OCI-LY1 (cell line): ENCODE results near the gene FHIT.

Experiments
- H2AFZ ChIP-seq: fragments of 200-600 bp; sonication (generic), shearing (Covaris generic); 2 replicates; pipeline ENCODE4 v1.6.0; 2014; ENCODE audit warnings: antibody characterized with exemption, mild to moderate bottlenecking, low read length
- H3F3A ChIP-seq: fragments of 200-600 bp; sonication (generic), shearing (Covaris generic); 2 replicates; pipeline ENCODE4 v1.6.0; 2014; ENCODE audit warnings: mild to moderate bottlenecking, antibody characterized with exemption, low read length, moderate library complexity; ENCODE audit not compliant: insufficient read depth
- H3K27ac ChIP-seq: fragments of 200-600 bp; sonication (generic); 2 replicates; pipeline ENCODE4 v1.5.1; 2014; ENCODE audit warnings: low read length, mixed run types, mild to moderate bottlenecking, low read depth; ENCODE audit not compliant: poor library complexity, severe bottlenecking
- H3K27me3 ChIP-seq: fragments of 200-600 bp; sonication (generic); 2 replicates; pipeline ENCODE4 v1.6.0; 2014; ENCODE audit warnings: antibody characterized with exemption, mild to moderate bottlenecking, low read length, moderate library complexity; ENCODE audit not compliant: insufficient read depth
- H3K36me3 ChIP-seq: fragments of 200-600 bp; sonication (generic); 2 replicates; pipeline ENCODE4 v1.6.1; 2014; ENCODE audit warnings: mild to moderate bottlenecking, antibody characterized with exemption, low read length, moderate library complexity, mixed read lengths; ENCODE audit not compliant: insufficient read depth
- H3K4me1 ChIP-seq: fragments of 200-600 bp; sonication (generic); 2 replicates; pipeline ENCODE4 v1.5.1; 2014; ENCODE audit warnings: mild to moderate bottlenecking, low read length, moderate library complexity; ENCODE audit not compliant: insufficient read depth, severe bottlenecking
- H3K4me2 ChIP-seq: fragments of 200-600 bp; sonication (generic), shearing (Covaris generic); 2 replicates; pipeline ENCODE4 v1.6.1; 2014; ENCODE audit warnings: low read length
- H3K4me3 ChIP-seq: fragments of 200-600 bp; sonication (generic); 2 replicates; pipeline ENCODE4 v1.5.1; 2014; ENCODE audit warnings: low read length, low read depth, mild to moderate bottlenecking, mixed read lengths; ENCODE audit not compliant: poor library complexity, severe bottlenecking
- H3K79me2 ChIP-seq: fragments of 200-600 bp; shearing (Covaris generic); 2 replicates; pipeline ENCODE4 v1.6.1; 2016; ENCODE audit warnings: mixed run types, low read length, mixed read lengths; ENCODE audit not compliant: insufficient read depth
- H3K9ac ChIP-seq: fragments of 200-600 bp; sonication (generic), shearing (Covaris generic); 2 replicates; pipeline ENCODE4 v1.6.1; 2014; ENCODE audit warnings: mild to moderate bottlenecking, low read length, mixed read lengths
- H3K9me2 ChIP-seq: fragments of 200-600 bp; sonication (generic), shearing (Covaris generic); 2 replicates; pipeline ENCODE4 v1.6.1; 2014; ENCODE audit warnings: low read depth, mild to moderate bottlenecking, low read length, mixed read lengths
- H3K9me3 ChIP-seq: fragments of 200-600 bp; shearing (Covaris generic); 2 replicates; pipeline ENCODE4 v1.6.1; 2014; ENCODE audit warnings: low read length, mixed read lengths
- H4K20me1 ChIP-seq: fragments of 200-600 bp; sonication (generic), shearing (Covaris generic); 2 replicates; pipeline ENCODE4 v1.6.0; 2016; ENCODE audit warnings: mild to moderate bottlenecking, low read length; ENCODE audit not compliant: insufficient read depth
- CTCF ChIP-seq: fragments of 200-600 bp; sonication (generic), shearing (Covaris generic); IDR thresholded peaks from 2 replicates; pipeline ENCODE4 v1.5.1; 2017; ENCODE audit warnings: mild to moderate bottlenecking, antibody characterized with exemption, low read length, moderate library complexity, mixed read lengths
- EZH2 ChIP-seq: fragments of 200-600 bp; sonication (generic), shearing (Covaris generic); IDR thresholded peaks from 2 replicates; pipeline ENCODE4 v1.8.0; 2017; ENCODE audit warnings: borderline replicate concordance, mixed run types, mild to moderate bottlenecking, antibody characterized with exemption, low read length, moderate library complexity, mixed read lengths

The FHIT gene

DNA sequence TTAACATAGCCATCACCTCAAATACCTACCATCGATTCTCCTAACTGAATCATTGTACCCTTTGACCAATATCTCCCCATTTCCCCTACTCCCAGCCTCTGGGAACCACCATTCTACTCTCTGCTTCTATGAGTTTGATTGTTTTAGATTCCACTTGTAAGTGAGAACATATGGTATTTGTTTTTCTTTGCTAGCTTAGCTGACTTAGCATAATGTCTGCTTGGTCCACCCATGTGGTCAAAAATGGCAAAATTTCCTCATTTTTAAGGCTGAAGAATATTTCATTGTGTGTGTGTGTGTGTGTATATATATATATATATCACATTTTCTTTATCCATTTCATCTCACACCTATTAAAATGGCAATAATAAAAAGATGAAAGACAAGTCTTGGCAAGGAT is 469.3 kb downstream of the FHIT start:
- TF ChIP-seq EZH2 (no peak), CTCF (no peak)
- Histone ChIP-seq H3K4me3 (no peak overlapping the region), H3K79me2 (no peaks in the 10 kb centered on the region), H3K9me3 (no peaks in the 10 kb centered on the region), H2AFZ (no peak overlapping the region), H3K36me3 (no peaks in the 10 kb centered on the region), H3K9ac (no peak overlapping the region), H3K27ac (no peak overlapping the region), H3K4me1 (no peaks in the 10 kb centered on the region), H3K4me2 (no peak overlapping the region), H4K20me1 (no peaks in the 10 kb centered on the region), H3K9me2 (no peaks in the 10 kb centered on the region), H3K27me3 (no peaks in the 10 kb centered on the region), H3F3A (no peaks in the 10 kb centered on the region)

DNA sequence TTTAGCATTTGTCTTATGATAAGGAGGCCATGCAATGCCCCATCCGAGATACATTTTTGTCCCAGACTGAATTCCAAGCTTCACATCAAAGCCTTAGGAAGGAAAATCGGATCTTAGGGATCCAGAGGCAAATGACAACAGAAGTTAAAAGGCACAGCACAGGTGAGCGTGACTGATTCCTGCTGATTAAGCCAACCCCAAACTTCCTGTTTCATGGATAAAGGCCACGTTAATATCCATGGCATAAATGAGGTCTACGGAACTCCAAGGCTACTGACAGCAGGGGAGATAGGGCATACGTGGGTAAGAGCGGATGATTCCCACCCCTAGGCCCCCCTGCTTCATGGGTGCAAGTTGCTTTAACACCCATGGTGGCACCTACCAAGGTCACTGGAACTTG is 471.6 kb downstream of the FHIT start:
- Histone ChIP-seq H3F3A (no peaks in the 10 kb centered on the region), H3K36me3 (no peaks in the 10 kb centered on the region), H3K27ac (no peak overlapping the region), H3K9me2 (no peaks in the 10 kb centered on the region), H2AFZ (no peak overlapping the region), H3K9ac (no peak overlapping the region), H3K4me2 (no peak overlapping the region), H4K20me1 (no peaks in the 10 kb centered on the region), H3K27me3 (no peaks in the 10 kb centered on the region), H3K79me2 (no peaks in the 10 kb centered on the region), H3K9me3 (no peaks in the 10 kb centered on the region), H3K4me1 (no peaks in the 10 kb centered on the region), H3K4me3 (no peak overlapping the region)
- TF ChIP-seq CTCF (no peak), EZH2 (no peak)

- H2AFZ ChIP-seq = no peak overlapping the region
- H3K36me3 ChIP-seq = no peaks in the 10 kb centered on the region
- no peaks in the 10 kb centered on the region for H3K27me3 ChIP-seq
- H3K27ac ChIP-seq = no peak overlapping the region
- no peak overlapping the region for H3K4me2 ChIP-seq
- no peaks in the 10 kb centered on the region for H3K9me3 ChIP-seq
- H3K9ac ChIP-seq = no peak overlapping the region
- no peaks in the 10 kb centered on the region for H3F3A ChIP-seq
- H3K9me2 ChIP-seq = no peaks in the 10 kb centered on the region
- no peaks in the 10 kb centered on the region for H4K20me1 ChIP-seq
- no peak overlapping the region for H3K4me3 ChIP-seq
- H3K4me1 ChIP-seq = no peaks in the 10 kb centered on the region
- no peaks in the 10 kb centered on the region for H3K79me2 ChIP-seq
- TF ChIP-seq CTCF = no peak
Observed at GRCh38 chr3:60775985-60776384, 475.3 kb downstream of the FHIT start.
